ENCODE data around the gene GLIS1. TPM values are rescaled to one million over a fixed set of nuclear protein-coding genes. Genes with fewer than 3 reads are reported as not detected.

GLIS1 gene
- polyA plus RNA-seq, 3 donors = not detected

DNA sequence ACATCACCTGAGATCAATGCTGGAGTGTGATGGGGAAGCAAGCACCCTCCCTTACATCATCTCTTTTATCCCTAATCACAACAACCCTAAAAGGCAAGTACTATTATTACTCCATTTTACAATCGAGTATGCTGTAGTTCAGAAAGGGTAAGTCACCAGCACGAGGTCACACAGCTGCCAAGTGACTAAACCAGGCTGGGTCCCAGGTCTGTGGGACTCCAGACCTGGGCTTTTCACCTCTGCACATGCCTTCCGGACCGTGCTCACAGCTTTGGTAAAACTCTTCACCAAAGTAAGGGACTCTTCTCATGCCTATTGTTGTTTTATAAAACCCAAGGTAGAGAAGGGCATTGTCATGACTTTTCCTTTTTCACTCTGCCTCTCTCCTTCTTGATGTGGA lies 148.9 kb downstream of the GLIS1 start:
- Histone ChIP-seq H4K20me1 (ENCODE audit: insufficient read depth, low read length) (no peaks in the 10 kb centered on the region), H3K9ac (ENCODE audit: insufficient read depth, low read length, poor library complexity, severe bottlenecking) (no peak overlapping the region), H3K4me2 (replicated peaks; ENCODE audit: extremely low read depth, low read length, poor library complexity, severe bottlenecking) (no peak overlapping the region), H3K27me3 (ENCODE audit: control insufficient read depth in 2 of 2, insufficient read depth in 2 of 2, low read length in 2 of 2) (no peaks in the 10 kb centered on the region), H3K27ac (ENCODE audit: low read depth in 1 of 2, low read length in 2 of 2) (no peak overlapping the region), H3K4me3 (replicated peaks in 1 of 3; ENCODE audit: low read depth in 2 of 3, low read length in 3 of 3) (no peak overlapping the region), H3K36me3 (replicated peaks in 1 of 2; ENCODE audit: control insufficient read depth in 1 of 2, insufficient read depth in 2 of 2, low read length in 2 of 2) (no peaks in the 10 kb centered on the region), H3K9me3 (replicated peaks in 1 of 2; ENCODE audit: control insufficient read depth in 1 of 2, insufficient read depth in 1 of 2, low read length in 2 of 2) (no peaks in the 10 kb centered on the region), H3K4me1 (ENCODE audit: control insufficient read depth in 1 of 2, insufficient read depth in 2 of 2, low read length in 2 of 2) (no peaks in the 10 kb centered on the region), H3K79me2 (ENCODE audit: insufficient read depth, low read length) (no peaks in the 10 kb centered on the region), H2AFZ (ENCODE audit: insufficient read depth, low read depth, low read length, poor library complexity, severe bottlenecking) (no peak overlapping the region)
- 78% methylated on average over 2 of the region's 4 CpGs for WGBS (ENCODE audit: insufficient coverage)
- TF ChIP-seq, protein P1, sequence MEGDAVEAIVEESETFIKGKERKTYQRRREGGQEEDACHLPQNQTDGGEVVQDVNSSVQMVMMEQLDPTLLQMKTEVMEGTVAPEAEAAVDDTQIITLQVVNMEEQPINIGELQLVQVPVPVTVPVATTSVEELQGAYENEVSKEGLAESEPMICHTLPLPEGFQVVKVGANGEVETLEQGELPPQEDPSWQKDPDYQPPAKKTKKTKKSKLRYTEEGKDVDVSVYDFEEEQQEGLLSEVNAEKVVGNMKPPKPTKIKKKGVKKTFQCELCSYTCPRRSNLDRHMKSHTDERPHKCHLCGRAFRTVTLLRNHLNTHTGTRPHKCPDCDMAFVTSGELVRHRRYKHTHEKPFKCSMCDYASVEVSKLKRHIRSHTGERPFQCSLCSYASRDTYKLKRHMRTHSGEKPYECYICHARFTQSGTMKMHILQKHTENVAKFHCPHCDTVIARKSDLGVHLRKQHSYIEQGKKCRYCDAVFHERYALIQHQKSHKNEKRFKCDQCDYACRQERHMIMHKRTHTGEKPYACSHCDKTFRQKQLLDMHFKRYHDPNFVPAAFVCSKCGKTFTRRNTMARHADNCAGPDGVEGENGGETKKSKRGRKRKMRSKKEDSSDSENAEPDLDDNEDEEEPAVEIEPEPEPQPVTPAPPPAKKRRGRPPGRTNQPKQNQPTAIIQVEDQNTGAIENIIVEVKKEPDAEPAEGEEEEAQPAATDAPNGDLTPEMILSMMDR (IDR thresholded peaks at IDR 0.05) = no peak
- Mint-ChIP-seq H3K36me3 (no peaks in the 10 kb centered on the region), H3K27ac (no peak overlapping the region), H3K9me3 (no peaks in the 10 kb centered on the region), H3K27me3 (ENCODE audit: low read depth in 3 of 3) (peaks cover 0 to 8% (median 2%) of the 10 kb centered on the region in 3 donors), H3K4me1 (no peaks in the 10 kb centered on the region), H3K4me3 (no peak overlapping the region)
- no peak for DNase-seq
- intact Hi-C loops (cut with micrococcal nuclease) = no loop called here

- Histone ChIP-seq H3K27me3 (ENCODE audit: control insufficient read depth in 2 of 2, insufficient read depth in 2 of 2, low read length in 2 of 2) (no peaks in the 10 kb centered on the region), H3K4me3 (replicated peaks in 1 of 3; ENCODE audit: low read depth in 2 of 3, low read length in 3 of 3) (no peak overlapping the region), H3K36me3 (replicated peaks in 1 of 2; ENCODE audit: control insufficient read depth in 1 of 2, insufficient read depth in 2 of 2, low read length in 2 of 2) (no peaks in the 10 kb centered on the region), H3K79me2 (ENCODE audit: insufficient read depth, low read length) (no peaks in the 10 kb centered on the region), H4K20me1 (ENCODE audit: insufficient read depth, low read length) (no peaks in the 10 kb centered on the region), H2AFZ (ENCODE audit: insufficient read depth, low read depth, low read length, poor library complexity, severe bottlenecking) (no peak overlapping the region), H3K9ac (ENCODE audit: insufficient read depth, low read length, poor library complexity, severe bottlenecking) (no peak overlapping the region), H3K27ac (ENCODE audit: low read depth in 1 of 2, low read length in 2 of 2) (no peak overlapping the region), H3K4me2 (replicated peaks; ENCODE audit: extremely low read depth, low read length, poor library complexity, severe bottlenecking) (no peak overlapping the region), H3K4me1 (ENCODE audit: control insufficient read depth in 1 of 2, insufficient read depth in 2 of 2, low read length in 2 of 2) (no peaks in the 10 kb centered on the region), H3K9me3 (replicated peaks in 1 of 2; ENCODE audit: control insufficient read depth in 1 of 2, insufficient read depth in 1 of 2, low read length in 2 of 2) (no peaks in the 10 kb centered on the region)
- Mint-ChIP-seq H3K36me3 (no peaks in the 10 kb centered on the region), H3K9me3 (no peaks in the 10 kb centered on the region), H3K27ac (no peak overlapping the region), H3K4me3 (no peak overlapping the region), H3K27me3 (ENCODE audit: low read depth in 3 of 3) (peaks cover under 1 to 8% (median 2%) of the 10 kb centered on the region in 3 donors), H3K4me1 (no peaks in the 10 kb centered on the region)
- 100% methylated on average over 8 of the region's 11 CpGs for WGBS (ENCODE audit: insufficient coverage)
- DNase-seq = no peak
- TF ChIP-seq, protein P1 (IDR thresholded peaks at IDR 0.05) = no peak
- intact Hi-C loops (cut with micrococcal nuclease) = no loop called here
Observed at GRCh38 chr1:53589043-53589887, 149.7 kb downstream of the GLIS1 start.
